ENCODE data around the gene CIZ1. TPM values are rescaled to one million over a fixed set of nuclear protein-coding genes. Genes with fewer than 3 reads are reported as not detected.

The CIZ1 gene
- total and polyA plus RNA-seq, 9 of the 15 experiments (the other 6 are each of a cell fraction or from before 2014, with no cell fraction given) = 6.6 to 329 (median 87.8) TPM

- TF ChIP-seq HMGXB4 (CRISPR knock-in tag; IDR thresholded peaks at IDR 0.05) (peak; percentile 99), MED1 (CRISPR knock-in tag; IDR thresholded peaks at IDR 0.05; ENCODE audit: borderline replicate concordance) (no peak), HNRNPLL (IDR thresholded peaks at IDR 0.05; ENCODE audit: low read depth, low read length, poor library complexity, severe bottlenecking) (peak; percentile 77), GABPB1 (CRISPR knock-in tag; IDR thresholded peaks at IDR 0.05) (no peak), JUND (IDR thresholded peaks at IDR 0.05; ENCODE audit: borderline replicate concordance, low read depth, low read length) (peak; percentile 60), JUND (tag; IDR thresholded peaks at IDR 0.05; ENCODE audit: borderline replicate concordance, low read depth, low read length) (no peak; the same call in 2 of the 3 replicates), TAL1 (IDR thresholded peaks at IDR 0.05) (no peak), FIP1L1 (IDR thresholded peaks at IDR 0.05; ENCODE audit: low read depth, low read length, poor library complexity, severe bottlenecking) (peak; percentile 99), ESRRA (IDR thresholded peaks at IDR 0.05; ENCODE audit: borderline replicate concordance, low read depth) (no peak), SETDB1 (IDR thresholded peaks at IDR 0.05; ENCODE audit: low read length) (no peak), DMBX1 (CRISPR knock-in tag; IDR thresholded peaks at IDR 0.05; ENCODE audit: borderline replicate concordance) (peak; percentile 56; the same call in 1 of the 2 replicates), SMAD2 (IDR thresholded peaks at IDR 0.05; ENCODE audit: low read depth, low read length) (no peak), ZNF232 (CRISPR knock-in tag; IDR thresholded peaks at IDR 0.05) (no peak), HLTF (IDR thresholded peaks at IDR 0.05) (no peak), HINFP (tag; conservative IDR thresholded peaks at IDR 0.05; ENCODE audit: low read depth) (0 out of 2 replicates have a peak, but pooled peaks have one; percentile 2), PKNOX1 (IDR thresholded peaks at IDR 0.05) (no peak), KDM5B (IDR thresholded peaks at IDR 0.05; ENCODE audit: insufficient replicate concordance, low read depth, low read length) (peak; percentile 95), ZNF121 (CRISPR knock-in tag; conservative IDR thresholded peaks at IDR 0.05) (no peak)
- TF ChIP-seq, protein P1, sequence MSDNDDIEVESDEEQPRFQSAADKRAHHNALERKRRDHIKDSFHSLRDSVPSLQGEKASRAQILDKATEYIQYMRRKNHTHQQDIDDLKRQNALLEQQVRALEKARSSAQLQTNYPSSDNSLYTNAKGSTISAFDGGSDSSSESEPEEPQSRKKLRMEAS (CRISPR knock-in tag; IDR thresholded peaks at IDR 0.05) = no peak
- TF ChIP-seq, protein P2, sequence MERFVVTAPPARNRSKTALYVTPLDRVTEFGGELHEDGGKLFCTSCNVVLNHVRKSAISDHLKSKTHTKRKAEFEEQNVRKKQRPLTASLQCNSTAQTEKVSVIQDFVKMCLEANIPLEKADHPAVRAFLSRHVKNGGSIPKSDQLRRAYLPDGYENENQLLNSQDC (CRISPR knock-in tag; IDR thresholded peaks at IDR 0.05) = no peak
- TF ChIP-seq, protein P3, sequence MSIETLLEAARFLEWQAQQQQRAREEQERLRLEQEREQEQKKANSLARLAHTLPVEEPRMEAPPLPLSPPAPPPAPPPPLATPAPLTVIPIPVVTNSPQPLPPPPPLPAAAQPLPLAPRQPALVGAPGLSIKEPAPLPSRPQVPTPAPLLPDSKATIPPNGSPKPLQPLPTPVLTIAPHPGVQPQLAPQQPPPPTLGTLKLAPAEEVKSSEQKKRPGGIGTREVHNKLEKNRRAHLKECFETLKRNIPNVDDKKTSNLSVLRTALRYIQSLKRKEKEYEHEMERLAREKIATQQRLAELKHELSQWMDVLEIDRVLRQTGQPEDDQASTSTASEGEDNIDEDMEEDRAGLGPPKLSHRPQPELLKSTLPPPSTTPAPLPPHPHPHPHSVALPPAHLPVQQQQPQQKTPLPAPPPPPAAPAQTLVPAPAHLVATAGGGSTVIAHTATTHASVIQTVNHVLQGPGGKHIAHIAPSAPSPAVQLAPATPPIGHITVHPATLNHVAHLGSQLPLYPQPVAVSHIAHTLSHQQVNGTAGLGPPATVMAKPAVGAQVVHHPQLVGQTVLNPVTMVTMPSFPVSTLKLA (conservative IDR thresholded peaks at IDR 0.05) = no peak
Observed at GRCh38 chr9:128191406-128192046, at the start of gene CIZ1 (continued).

All from K562 (cell line).